GM21515 (cell line): Measurements from ENCODE around the gene GATAD2A.

Source experiments
- ATAC-seq: cut with Tn5 transposase; IDR thresholded peaks from one replicate; pipeline ENCODE4 v1.9.1; 2021; ENCODE audit not compliant: unreplicated experiment

GATAD2A gene

DNA sequence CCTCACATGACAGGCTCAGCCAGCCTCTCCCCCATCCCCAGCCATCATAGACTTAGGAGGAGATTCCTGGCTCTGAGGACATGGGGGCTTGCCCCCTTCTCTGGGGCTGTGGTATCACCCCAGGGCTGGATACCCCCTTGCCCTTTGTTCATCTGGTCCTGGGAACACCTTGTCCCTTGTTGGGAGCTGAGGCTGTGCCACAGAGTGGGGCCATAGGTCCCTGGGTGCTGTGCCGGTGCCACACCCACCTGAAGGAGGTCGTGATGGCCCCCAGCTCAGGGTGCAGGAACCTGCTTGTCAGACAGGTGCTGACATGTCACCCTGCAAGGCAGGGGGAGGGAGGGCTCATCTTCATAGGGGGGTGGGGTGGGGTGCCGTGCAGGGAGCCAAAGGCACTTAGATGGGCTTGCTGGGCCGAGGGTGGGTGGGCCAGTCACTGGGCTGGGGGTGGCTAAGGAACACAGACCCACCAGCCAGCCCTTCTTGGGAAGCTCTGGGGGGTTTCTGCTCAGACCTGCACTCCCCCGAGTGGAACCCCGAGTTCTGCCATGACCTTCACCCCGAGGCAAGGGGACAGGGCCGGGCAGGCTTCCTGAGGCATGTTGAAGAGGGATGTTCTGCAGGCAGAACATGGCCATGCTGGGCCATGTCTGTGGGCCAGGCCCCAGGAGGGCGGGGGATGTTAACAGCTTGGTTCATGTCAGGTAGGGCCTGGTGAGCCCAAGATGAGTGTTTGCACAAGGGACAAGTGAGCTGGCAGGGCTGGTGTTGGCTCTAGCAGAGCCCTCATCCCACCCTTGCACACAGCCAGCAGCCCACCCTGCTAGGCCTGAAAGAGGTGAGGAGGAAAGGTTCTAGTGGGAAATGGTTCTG is 81.8 kb downstream of the GATAD2A start:
- no peak for ATAC-seq

DNA sequence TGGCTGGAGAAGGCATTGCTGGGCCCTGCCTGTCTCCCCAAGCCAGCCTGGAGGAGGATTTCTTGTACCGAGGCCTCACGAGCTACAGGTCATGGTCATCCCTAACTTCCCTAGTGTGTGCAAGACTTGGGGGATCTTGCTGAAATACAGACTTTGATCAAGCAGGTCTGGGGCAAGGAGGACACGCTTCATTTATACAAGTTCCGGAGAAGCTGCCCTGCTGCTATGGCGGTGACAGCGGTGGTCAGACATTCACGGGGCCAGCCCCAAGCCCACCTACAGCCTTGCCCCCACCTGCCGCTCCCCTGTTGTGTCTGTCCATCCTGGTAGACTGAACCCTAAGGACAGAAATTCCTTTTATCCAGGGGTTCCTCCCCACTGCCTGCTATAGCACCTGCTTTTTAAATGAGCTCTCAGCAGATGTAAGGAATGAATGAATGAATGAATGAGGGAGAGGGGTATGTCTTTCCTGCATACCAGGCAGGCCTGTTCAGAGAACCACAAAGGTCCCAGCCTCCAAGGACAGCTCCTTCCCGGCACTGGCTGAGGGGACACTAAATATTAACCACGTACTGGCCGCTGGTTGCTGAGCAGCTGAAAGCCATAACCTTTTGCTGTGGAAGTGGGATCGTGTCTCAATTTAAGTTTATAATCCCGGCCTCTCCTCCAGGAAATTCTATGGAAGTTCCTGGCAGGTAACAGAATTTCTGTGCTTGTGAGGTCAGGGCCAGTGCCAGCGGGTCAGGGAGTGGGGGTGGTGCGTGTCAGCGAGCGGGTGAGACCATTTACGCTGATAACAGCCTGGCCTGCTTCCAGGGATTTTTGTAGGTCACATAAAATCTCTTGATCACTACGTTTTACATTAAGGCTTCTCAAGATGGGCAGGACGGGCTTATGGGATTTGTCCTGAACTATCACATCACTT is 82.7 kb downstream of the GATAD2A start:
- ATAC-seq, result no peak

DNA sequence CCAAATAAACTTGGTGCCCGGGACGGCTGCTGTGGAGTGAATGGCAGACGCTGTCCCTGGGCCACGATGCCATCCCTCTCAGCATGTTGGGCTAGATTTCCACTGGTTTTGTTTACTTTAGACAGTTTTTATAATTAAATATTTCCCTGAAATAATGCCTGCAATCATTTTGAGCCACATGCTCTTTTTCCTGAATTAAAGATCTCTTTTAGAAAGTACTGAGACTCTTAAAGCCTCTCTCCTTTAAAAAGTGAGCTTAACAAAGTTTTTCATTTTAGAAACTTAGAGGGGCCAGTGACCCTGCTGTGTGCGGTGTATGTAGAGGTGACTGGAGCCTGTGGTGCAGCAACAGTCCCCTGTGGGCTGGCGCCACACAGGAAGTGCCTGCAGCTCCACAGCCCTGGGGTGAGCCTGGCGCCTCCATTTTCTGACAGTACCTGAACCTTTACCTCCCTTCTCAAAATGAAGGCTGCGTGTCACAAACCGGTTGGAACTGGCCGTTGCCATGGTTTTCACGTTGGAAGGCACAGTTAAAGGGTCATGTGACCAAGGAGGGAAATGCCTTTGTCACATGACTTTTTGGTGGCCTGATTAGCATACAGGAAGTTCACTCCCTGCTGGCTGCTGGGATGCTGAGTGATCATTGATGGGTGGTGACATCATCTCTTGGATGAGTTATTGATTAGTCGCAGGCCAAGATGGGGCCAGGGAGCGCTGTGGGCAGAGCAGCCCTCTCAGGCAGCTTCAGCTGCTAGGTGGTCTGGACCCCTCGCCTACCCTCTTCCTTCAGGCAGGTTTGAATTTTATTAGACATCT is 83.6 kb downstream of the GATAD2A start:
- peak; percentile 40 for ATAC-seq

DNA sequence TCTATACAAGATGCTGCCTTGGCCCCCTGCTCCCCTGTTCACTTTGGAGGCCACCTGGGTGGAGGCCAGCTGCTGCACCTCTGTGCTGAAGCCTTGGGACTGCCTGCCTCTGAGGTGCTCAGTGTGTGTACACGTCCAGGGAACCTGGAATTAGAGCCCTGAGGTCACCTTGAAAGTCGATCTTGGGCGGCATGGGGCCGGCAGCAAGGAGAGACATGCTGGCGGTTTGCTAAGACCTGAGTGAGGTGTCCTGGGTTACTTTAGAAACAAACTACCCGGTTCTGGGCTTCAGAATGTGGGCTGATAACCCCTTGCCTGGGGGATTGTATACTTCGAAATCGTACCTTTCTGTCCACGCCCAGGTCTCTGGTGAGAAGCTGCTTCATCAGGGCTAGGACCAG is 84.3 kb downstream of the GATAD2A start:
- no peak for ATAC-seq

DNA sequence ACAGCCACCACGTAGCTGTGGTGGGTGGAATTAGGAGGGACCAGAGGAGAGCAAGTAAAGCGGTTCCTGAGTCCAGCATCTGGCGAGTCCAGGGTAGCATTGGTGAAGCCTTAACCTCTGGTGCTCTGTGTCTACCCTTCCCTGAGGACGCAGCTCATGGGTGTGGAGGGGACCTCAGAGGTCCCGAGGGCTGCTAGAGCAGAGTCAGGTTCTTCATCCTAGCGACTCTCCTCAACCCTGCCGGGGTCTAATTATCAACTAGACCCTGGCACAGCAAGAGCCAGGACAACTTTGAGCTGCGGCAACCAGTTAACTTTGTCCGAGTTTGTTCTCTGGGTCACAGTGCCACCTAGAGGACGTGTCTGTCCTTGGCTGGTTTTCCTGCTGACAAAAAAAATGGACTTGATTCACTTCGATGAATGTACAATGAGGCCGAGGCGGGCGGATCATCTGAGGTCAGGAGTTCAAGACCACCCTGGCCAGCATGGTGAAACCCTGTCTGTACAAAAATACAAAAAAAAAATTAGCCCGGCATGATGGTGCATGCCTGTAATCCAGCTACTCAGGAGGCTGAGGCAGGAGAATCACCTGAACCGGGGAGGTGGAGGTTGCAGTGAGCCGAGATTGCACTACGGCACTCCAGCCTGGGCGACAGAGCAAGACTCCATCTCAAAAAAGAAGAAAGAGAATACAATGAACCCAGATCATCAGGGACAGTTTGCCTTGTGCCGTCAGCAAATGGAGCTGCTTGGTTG is 84.9 kb downstream of the GATAD2A start:
- ATAC-seq, result no peak

DNA sequence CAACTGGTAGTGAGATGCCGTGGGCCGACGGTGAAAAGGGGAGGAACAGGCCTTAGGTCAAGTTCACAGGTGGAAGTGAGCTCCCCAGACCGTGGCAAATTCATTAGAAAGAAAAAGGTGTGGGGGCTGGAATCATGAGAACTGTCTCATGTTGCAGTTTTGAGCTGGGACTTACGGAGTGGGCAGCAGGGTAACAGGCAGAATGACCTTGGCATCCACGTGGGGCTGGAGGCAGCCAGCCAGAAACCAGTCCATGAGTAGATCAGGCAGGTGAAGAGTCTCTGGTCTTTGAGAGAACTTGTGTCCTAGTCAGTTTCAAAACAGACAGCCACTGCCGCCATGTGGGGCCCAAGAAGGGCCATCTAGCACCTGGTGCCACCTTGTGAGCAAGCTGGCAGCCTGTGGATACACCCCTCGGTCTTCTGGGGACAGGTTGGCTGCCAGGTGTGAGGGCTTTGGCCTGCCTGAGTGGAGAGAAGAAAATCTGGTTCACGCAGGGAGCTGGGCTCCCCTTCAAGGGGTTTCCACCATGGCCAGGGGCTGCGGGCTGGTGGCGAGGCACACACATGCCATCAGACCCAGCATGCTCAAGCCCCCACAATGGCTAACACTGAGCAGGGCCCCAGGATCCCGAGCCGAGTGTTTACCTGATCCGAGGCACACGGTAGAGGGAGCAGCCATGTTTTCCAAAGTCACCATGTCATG is 86.0 kb downstream of the GATAD2A start:
- no peak for ATAC-seq

DNA sequence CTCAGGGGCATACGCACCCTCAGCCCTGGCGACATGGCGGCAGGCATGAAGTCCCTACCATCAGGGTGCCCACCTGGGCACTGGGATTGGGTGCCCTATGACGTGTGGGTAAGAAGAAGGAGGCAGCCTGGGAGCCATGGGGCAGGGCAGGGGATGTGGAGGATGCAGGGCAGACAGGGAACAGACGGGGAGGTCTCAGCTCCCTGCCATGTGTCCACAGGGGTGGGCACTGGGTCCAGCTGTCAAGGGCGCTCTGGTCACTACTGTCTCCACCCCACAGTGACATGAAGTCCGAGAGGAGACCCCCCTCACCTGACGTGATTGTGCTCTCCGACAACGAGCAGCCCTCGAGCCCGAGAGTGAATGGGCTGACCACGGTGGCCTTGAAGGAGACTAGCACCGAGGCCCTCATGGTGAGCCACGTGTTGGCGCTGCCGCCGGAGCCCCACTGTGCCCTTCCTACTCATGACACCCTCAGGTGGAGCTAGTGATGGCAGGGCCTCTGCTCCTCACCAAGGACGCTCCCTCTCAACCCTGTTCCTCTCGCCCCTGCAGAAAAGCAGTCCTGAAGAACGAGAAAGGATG is 86.6 kb downstream of the GATAD2A start:
- ATAC-seq, result no peak

DNA sequence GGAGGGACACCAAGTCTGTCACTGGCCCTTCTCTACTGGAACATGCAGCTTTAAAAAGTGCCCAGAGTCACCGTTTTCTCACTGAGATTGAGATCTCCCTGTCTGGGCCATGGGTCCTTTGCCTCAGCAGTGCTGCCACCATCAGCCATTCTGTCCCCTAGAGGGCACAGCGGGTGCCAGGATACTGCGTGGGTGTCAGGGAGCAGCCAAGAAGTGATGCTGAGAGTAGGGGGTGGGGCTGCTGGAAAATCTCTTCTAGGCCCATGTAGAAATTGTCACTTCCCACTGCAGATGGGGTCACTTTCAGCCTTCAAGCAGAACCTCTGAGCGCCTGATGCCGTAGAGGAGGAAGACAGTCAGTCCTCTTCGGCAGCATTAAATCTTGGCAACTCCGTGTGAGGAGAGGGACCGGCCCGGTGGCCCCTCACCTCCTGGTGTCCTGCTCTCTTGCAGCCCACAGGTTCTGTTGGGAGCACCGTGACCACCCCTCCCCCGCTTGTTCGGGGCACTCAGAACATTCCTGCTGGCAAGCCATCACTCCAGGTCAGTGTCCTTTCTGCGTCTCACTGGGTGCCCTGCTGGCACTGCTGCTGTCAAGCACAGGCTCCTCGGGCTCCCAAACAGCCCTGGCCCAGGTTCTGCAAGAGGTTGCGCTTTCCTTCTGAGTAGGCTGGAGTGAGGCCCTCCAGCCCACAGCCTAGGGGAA is 88.5 kb downstream of the GATAD2A start:
- no peak for ATAC-seq

DNA sequence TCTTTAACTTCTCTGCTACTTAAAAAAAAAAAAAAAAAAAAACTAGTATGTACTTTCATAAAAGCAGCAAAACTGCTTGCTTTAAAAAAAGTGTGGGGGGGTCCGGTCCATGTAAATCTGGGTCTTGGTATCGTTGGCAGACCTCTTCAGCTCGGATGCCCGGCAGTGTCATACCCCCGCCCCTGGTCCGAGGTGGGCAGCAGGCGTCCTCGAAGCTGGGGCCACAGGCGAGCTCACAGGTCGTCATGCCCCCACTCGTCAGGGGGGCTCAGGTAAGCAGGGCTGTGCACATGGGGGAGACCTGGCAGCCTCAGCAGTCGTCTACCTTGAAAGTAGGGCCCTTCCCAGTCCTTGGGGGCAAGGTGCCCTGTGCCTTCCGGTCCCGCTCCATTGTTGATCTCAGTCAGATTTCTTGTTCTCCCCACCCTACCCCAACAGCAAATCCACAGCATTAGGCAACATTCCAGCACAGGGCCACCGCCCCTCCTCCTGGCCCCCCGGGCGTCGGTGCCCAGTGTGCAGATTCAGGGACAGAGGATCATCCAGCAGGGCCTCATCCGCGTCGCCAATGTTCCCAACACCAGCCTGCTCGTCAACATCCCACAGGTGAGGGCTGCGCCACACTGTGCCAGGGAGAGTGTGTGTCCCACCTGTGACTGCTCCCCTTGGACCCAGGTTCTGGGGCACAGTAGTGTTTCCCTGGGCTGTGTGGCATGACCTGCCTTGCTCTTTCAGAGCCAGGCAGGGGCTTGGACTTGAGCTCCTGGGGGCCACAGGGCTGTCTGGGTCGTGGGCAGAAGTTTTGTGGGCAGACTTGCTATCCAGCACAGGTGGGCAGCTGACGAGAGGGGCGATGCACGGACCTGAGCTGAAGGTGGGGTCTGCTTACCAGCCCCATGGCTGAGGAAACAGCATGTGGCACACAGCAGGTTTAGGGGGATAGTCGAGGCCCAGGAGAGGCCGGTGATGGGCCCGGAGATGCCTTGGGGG is 90.4 kb downstream of the GATAD2A start:
- no peak for ATAC-seq

DNA sequence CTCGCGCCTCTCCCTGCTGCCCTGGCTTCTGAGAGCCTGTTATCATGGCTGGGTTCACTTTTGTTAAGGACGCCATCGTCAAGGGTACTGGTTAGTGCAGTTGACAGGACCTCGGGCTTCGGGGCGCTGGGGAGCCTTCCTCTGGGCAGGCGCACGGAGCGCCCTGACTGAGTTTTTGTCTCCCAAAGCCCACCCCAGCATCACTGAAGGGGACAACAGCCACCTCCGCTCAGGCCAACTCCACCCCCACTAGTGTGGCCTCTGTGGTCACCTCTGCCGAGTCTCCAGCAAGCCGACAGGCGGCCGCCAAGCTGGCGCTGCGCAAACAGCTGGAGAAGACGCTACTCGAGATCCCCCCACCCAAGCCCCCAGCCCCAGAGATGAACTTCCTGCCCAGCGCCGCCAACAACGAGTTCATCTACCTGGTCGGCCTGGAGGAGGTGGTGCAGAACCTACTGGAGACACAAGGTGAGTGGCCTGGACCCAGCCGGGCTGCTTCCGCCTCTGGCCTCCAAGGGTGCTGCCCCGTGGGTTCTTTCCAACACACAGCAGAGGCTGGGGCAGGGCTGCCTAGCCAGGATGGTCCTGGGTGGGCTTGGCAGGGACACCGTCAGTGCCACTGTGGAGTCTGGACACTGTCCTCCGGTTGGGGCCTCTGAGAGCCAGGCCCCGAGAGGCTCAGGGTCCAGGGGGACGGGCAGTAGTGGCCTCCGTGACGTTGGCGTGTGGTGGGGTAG is 92.9 kb downstream of the GATAD2A start:
- no peak for ATAC-seq

DNA sequence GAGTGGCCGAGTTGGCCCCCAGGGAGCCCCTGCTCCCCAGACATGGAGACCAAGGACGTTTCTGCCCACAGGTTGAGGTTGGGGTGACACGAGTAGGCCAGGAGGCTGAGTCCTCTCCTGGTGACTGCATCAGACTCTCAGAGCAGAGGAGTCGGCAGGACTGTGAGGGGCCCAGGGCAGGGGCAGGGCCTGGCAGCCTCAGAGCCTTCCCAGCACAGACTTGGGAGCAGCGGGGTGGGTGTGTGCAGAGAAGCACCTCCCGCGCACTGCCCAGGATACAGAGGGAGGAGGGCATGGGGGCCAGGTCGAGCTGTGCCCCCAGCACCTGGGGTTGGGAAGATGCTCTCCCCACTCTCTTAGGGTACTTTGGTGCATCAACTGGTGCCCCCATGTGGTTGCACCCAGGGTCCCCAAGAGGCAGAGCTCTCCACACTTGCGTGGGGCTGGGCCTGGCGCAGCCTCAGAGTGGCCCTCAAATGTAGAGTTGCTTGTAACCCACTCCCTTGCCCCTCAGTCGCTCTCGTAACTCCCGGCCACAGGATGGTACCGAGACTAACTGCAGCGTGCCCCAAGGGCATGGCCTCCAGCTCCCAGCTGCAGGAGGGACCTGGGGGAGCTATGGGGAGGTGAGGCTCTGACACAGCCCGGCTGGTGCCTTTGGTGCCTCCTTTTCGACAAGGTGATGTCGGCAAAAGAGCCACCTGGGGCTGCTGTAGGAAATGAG is 94.0 kb downstream of the GATAD2A start:
- no peak for ATAC-seq

DNA sequence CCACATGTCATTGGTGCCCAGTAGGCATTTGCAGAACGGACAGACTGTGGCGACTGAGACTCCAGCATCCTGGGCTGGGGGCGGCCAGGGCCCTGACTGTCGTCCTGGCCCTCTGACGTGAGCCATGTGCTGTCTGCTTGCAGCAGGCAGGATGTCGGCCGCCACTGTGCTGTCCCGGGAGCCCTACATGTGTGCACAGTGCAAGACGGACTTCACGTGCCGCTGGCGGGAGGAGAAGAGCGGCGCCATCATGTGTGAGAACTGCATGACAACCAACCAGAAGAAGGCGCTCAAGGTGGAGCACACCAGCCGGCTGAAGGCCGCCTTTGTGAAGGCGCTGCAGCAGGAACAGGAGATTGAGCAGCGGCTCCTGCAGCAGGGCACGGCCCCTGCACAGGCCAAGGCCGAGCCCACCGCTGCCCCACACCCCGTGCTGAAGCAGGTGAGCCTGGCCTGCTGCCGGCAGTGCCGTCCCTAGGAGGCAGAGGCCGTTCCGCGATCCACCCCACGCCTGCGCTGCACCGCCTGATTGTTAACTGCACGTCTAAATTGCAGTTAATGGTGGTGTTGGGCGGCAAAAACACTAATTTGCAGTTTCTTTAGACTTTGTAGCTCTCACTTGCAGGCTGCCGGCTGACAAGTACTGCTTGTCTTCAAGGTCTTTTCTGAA is 95.6 kb downstream of the GATAD2A start:
- ATAC-seq, result no peak

DNA sequence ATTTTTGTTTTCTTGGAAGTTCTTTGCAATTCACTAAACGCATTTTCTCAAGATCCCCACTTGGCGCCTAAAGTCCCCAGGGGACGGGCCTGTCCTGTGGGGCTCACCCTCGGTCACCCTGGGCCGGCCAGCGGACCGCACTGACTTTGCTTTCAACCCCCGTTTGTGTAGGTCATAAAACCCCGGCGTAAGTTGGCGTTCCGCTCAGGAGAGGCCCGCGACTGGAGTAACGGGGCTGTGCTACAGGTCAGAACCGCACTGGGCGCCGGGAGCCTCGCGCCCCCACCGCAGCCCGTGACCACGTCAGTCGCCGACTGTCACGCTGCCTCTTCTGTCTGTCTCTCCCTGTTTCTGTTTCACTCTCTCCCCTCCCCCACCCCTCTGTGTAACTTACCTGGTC is 96.3 kb downstream of the GATAD2A start:
- no peak for ATAC-seq

DNA sequence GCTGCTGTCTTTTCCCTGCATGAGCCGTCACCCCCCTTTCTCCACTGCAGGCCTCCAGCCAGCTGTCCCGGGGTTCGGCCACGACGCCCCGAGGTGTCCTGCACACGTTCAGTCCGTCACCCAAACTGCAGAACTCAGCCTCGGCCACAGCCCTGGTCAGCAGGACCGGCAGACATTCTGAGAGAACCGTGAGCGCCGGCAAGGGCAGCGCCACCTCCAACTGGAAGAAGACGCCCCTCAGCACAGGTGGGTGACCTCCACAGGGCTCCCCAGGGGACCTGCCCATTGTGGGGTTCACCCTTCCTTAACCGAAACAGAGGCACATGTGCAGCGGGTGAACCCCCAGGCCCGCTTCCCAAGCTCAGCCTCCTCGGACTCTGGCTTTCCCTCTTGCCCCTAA is 96.8 kb downstream of the GATAD2A start:
- no peak for ATAC-seq

DNA sequence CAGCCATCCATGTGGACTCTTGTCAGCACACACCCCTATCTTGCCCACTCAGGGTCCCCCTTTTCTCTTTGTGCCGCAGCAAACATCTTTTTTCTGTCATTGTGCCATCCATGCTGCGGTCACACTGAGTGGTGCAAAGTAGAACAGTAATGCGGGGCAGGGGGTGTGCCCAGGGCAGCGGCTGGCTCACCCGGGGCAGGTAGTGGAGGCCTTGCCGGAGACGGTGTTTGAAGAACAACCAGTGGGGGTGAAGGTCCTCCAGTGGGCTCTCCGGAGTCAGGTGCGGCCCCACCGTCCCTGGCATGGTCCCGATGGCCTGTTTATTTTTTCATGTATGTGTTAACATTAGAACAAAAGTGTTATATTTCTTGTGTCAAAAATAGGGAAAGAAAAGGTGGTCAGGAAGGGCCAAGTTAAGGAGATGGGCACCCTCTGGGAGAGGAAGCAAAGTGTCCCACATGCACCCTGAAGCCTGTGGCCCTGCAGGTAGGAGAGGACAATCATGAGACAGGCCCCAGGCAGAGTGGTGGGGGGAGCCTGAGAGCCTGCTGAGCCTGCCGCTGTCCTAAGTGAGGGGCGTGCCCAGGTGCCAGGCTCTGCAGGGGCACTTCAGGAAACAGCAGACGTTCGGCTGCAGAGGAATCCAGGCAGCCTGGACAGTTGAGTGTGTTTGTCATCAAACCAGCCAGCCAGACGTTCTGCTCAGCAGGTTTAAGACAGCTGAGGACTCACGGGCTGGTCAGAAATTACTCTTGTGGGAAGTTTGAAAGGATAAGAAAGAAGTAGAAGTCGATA is 97.5 kb downstream of the GATAD2A start:
- no peak for ATAC-seq
